Umbilical cord (tissue), 2 donors: Measurements from ENCODE around the gene CAMK1. TPM values are rescaled to one million over a fixed set of nuclear protein-coding genes. Genes with fewer than 3 reads are reported as not detected.

Experiments
- DNase-seq: peaks from one replicate; pipeline ENCODE4 v3.0.0-alpha.2; 2015; ENCODE audit warnings: low spot score
- total RNA-seq: library from RNA; depleted of rRNA; stranded (reverse); fragments of >200 nt; gene quantifications from one replicate; pipeline ENCODE4 v1.2.3, GENCODE V29; 2014; ENCODE audit warnings: low replicate concordance; ENCODE audit not compliant: insufficient read depth

Gene CAMK1
- total RNA-seq: 16.4 TPM

GRCh38 chr3:9769426-9770275, at the start of gene CAMK1:
Gene CAMK1 (minus strand): TSS chr3:9769947. CDS start chr3:9767749, 2,198 bp downstream.
- DNase-seq: peak; percentile 78

- no peak for DNase-seq
Observed at GRCh38 chr3:9818666-9819335, 49.1 kb upstream of the CAMK1 start.

GRCh38 chr3:9817436-9817835, 47.7 kb upstream of the CAMK1 start:
- no peak for DNase-seq

GRCh38 chr3:9815986-9816385, 46.2 kb upstream of the CAMK1 start:
- DNase-seq: no peak

GRCh38 chr3:9812870-9813483, 43.2 kb upstream of the CAMK1 start:
- DNase-seq: no peak

DNA sequence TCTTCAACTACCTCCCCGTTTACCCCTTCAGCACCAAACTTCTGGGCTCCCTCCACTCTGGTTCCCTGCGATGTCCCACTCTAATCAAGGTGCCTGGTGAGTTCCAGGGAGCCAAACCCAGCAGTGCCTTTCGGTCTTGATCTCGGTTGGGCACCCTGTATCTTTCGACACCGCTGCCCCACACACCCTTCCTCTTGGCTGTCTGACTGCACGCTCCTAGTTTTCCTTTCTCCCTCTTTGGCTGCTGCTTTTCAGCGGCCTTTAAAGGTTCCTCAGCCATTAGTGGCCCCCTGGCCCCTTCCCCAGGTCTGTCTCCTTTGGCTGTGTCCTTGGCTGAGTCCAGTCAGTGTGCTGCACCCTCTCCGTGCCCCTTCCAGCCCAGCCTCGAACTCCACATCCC, 41.1 kb upstream of the CAMK1 start:
- no peak for DNase-seq

- no peak for DNase-seq
Observed at GRCh38 chr3:9810433-9810770, 40.7 kb upstream of the CAMK1 start.

- DNase-seq: peak; percentile 86
Observed at GRCh38 chr3:9809615-9810432, 40.1 kb upstream of the CAMK1 start, which contains the start of gene TTLL3. Gene TTLL3 (plus strand): TSS chr3:9810262. CDS start chr3:9810662, 400 bp downstream.

DNA sequence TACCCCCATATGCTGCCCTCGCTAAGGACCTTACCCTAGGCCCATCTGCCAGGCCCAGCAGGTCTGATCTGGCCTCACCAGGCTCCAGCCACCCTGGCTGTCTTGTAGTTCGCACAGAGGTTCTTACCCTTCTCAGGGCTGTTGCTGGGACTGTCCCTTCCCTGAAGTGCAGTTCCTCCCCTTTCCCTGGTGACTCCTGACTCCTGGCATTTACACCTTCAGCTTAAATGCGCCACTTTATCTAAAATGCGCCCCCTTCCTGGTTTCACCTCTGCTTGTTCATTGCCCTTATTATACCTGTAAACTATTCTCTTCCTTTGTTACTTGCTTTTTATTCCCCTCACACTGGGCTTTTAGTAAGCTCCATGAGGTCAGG, 39.5 kb upstream of the CAMK1 start:
- DNase-seq: no peak

DNA sequence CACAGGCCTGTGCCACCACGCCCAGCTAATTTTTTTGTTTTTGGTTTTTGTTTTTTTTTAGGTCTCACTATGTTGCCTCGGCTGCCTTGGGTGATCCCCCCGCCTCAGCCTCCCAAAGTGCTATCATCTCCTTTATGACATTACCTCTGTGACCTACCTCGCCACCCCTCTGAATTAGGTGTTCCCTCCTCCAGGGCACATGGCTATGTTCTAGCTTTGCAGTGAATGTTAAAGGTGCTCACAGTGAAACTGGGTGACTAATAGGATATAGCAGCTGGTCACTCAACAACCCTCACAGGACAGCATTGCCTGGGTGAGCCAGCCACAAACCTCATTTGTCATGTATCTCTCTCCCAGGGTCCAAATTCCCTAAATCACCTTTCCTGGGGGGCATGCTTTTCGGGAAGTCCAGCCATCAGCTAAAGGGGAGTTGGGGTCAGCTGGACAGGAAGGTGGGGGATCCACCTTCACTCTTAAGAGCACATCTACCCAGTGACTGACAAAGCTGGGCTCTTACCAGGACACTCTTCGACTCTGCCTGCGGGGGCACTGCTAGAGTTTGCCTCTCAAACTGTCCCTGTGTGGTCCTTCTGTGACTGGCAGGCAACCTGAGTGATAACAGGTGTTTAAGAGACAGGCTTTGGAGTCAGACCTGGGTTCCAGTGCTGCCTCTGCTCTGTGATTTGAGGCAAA, 38.7 kb upstream of the CAMK1 start:
- DNase-seq: no peak

GRCh38 chr3:9807981-9808344, 38.2 kb upstream of the CAMK1 start:
- no peak for DNase-seq

GRCh38 chr3:9806688-9807589, 37.2 kb upstream of the CAMK1 start:
- no peak for DNase-seq

DNA sequence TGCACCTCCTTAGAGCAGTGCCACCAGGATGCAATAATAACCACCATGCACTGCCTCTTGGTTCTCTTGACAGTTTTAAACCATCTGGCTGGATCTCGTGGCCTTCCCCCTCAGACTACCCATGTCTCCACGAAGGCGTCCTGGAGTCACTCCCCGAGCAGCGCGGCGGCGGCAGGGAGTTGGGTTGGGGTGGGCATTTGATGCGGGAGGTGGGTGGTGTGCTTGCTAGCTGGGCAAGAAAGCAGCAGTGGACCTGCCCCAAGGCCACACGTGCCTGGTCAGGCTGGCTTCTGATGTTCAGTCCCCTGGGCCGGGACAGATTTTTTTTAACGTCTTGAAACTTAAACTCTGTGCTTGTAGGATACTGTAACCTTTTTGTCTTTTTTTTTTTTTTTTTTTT, 36.4 kb upstream of the CAMK1 start:
- no peak for DNase-seq

- DNase-seq: no peak
Observed at GRCh38 chr3:9804996-9805395, 35.2 kb upstream of the CAMK1 start.

GRCh38 chr3:9803494-9803893, 33.7 kb upstream of the CAMK1 start:
- no peak for DNase-seq

- no peak for DNase-seq
Observed at GRCh38 chr3:9800529-9800928, 30.8 kb upstream of the CAMK1 start.

- DNase-seq: no peak
Observed at GRCh38 chr3:9797196-9797945, 27.6 kb upstream of the CAMK1 start.

GRCh38 chr3:9795207-9795606, 25.5 kb upstream of the CAMK1 start:
- no peak for DNase-seq

DNA sequence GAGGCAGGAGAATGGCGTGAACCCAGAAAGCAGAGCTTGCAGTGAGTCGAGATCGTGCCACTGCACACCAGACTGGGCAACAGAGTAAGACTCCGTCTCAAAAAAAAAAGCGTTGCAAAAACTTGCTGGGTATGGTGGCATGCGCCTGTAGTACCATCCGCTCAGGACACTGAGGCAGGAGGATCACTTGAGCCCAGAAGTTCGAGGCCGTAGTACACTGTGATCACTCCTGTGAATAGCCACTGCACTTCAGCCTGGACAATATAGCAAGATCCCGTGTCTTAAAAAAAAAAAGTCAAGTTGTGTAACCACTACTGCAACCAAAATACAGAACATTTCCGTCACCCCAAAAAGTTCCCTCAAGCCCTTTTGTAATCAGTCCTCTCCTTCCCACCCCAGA, 24.7 kb upstream of the CAMK1 start:
- DNase-seq: no peak
